Eye (tissue), 1 donor: ENCODE data around the gene FAM47E.
"Not testable (repeated sequence)": the region's sequence is repeated elsewhere in the genome, so short reads cannot be mapped to it uniquely, and the experiment has no call there.

Experiments used
- DNase-seq: peaks from one replicate; pipeline ENCODE4 v3.0.0-alpha.2; 2015

Gene FAM47E

GRCh38 chr4:76271248-76271647, 19.7 kb downstream of the FAM47E start:
- DNase-seq: no peak

GRCh38 chr4:76272073-76272472, 20.6 kb downstream of the FAM47E start:
- DNase-seq: no peak

DNA sequence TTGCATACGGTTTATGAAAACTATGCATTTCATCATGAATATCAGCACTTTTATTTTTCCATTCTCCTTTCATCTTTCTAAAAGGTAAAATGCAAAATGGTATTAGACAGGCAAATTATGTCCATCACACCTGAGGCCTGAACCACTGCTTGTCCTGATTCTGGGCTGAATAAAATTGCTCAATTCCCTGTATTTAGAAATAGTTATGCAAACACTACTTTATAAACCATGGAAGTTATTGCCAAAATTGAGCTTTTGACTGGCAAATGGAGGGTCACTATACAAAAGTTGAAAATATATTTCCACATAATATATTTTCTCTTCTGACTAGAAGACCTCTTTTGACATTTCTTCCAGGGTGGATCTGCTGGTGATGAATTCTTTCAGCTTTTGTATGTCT, 21.1 kb downstream of the FAM47E start:
- DNase-seq: no peak

GRCh38 chr4:76272999-76273398, 21.5 kb downstream of the FAM47E start:
- no peak for DNase-seq

- no peak for DNase-seq
These were observed 24.1 kb downstream of the FAM47E start for GRCh38 chr4:76275486-76276124.

DNA sequence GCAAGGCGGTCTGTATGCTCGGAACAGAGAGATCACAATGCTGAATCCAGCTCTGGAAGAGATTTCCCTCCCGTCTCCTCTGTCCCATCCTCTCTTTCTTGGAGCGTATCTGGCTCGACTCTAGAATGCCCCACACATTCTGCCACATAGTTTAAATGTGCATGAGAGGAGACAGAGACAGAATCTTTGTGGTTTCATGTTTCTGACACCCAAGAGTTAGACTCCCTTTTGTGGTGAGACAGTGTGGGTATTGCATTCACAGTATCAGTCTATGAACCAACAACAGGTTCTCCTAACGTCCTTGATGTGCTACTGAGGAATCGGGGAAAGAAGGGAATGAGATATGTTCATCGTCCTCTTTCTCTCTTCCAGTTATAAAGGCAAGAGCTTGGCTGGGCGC, 25.3 kb downstream of the FAM47E start:
- no peak for DNase-seq

DNA sequence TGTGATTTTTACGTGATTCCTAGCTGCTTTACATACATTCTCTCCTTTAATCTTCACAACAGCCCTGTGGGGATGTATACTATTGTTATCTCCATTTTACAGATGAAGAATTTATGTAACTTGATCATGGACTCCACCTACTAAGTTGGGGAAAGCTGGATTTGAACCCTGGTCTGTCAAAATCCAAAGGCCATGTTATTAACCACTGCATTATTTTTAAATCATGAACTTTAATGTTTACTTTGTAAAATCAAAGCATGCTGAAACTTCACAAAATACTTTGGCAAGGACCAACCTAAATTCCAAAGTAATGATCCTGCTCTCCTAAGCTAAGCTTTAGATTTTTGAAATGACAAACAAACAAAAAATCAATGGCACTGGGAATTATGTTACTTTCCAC, 26.1 kb downstream of the FAM47E start:
- DNase-seq: no peak

- no peak for DNase-seq
These were observed 27.1 kb downstream of the FAM47E start for GRCh38 chr4:76278583-76278982.

- DNase-seq: no peak
These were observed 27.9 kb downstream of the FAM47E start for GRCh38 chr4:76279462-76279861.

DNA sequence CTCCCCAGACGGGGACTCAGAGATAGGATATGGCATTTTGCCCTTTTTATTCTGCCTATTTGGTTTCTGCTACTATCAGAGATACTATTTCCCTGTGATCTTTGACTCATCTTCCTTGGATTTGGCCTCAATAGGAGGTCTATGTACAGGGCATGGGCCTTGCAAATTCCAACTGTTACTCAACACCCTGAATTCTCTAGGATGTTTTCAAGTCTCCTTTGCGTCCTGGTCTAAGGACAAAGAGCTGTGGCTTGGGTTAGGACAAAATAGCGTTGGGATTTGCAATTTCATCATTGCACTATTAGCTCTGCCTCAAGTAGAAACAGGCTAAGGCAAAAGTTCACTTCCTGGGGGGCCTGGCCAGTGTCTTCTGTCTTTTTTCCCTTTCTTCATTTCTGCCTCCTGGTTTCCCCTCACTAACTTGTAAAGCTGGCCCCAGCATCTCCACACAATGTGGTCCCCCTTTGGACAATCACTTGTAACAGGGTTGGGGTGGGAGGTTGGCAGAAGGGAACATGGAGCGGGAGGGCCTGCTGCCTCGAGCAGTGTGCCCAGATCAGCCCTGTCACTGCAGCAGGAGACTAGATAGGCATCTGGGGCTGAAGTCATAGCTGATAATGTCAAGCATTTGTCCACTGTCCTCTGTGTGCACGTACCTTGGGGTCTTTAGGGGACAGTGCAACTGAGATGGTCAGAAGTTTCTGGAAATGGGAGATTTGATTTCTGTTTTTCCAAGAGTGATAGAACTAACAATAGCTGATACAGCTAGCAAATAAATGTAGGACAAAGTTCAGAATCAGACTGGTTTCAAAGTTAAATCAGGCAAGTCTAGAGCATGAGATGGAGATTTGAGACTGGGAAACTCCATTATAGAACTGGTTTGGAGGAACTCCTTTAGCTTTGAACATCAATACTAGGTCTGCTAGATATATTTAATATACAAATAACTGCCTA, 29.2 kb downstream of the FAM47E start:
- DNase-seq: no peak

- DNase-seq: not testable (repeated sequence)
These were observed 30.1 kb downstream of the FAM47E start for GRCh38 chr4:76281594-76281993.

DNA sequence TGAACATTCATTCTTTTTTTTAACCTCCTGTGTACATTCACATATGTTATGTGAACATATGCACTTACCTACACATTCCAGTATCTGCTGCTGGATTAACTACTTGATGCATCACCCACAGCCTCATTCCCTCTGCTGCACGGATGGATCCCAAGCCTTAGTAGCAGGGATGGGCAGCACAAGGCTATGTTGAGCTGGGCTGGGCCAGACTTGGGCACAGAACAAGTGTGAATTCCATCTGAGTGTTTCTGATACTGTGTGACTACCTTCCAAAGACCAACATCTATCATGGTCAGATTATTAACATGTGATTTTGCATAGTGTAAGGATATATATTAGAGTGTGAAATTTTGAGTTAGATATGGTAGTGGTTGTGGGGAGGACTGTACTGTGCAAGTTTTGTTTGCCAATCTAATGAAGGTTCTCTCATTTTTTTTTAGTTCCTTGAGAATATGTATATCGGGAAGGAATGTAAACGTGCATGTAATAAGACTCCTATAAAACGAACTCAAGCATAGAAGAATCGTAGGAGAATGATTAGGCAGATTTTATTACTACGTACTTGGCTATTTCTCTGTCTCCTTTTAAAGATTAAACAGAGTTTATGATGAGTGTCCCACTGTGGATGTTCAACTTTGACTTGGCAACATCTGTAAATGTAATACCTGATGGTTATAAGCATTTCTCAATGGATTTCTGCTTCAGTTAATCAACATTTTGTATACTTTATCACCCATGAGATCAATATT, 31.6 kb downstream of the FAM47E start:
- no peak for DNase-seq

- no peak for DNase-seq
These were observed 32.4 kb downstream of the FAM47E start for GRCh38 chr4:76283900-76284299.

DNA sequence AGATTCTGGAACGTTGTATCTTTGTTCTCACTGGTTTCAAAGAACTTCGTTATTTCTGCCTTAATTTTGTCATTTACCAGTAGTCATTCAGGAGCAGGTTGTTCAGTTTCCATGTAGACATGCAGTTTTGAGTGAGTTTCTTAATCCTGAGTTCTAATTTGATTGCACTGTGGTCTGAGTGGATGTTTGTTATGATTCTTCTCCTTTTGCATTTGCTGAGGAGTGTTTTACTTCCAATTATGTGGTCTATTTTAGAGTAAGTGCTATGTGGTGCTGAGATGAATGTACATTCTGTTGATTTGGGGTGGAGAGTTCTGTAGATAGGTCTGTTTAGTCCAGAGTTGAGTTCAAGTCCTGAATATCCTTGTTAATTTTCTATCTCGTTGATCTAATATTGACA, 36.3 kb downstream of the FAM47E start:
- not testable (repeated sequence) for DNase-seq

GRCh38 chr4:76292730-76293129, 41.2 kb downstream of the FAM47E start:
- DNase-seq: no peak

GRCh38 chr4:76293772-76294171, 42.3 kb downstream of the FAM47E start:
- DNase-seq: no peak

DNA sequence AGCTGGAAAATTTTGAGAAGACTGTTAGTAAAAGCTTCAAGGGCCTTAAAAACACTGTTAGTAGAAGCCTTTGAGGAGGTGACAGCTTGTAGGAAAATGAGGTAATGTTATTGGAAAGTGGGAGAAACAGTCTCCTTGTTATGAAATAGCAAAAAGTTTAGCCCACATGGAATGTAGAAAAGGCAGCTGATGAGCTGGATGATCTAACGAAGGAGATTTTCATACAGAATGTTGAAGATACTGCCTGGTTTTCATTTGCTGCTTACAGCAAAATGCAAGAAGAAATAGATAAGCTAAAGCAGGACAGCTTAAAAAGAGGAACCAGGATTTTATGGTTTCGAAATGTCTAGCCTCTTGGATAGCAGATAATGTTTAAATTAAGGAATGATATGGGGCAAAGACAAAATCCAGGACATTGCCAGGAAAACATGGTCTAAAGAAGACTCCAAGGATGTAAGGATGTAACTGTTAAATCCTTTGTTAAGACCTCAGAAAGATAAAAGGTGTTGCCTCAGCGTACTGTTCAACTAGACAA, 44.8 kb downstream of the FAM47E start:
- no peak for DNase-seq

GRCh38 chr4:76298227-76298626, 46.7 kb downstream of the FAM47E start:
- DNase-seq: no peak

GRCh38 chr4:76300012-76300411, 48.5 kb downstream of the FAM47E start:
- DNase-seq: no peak

- no peak for DNase-seq
These were observed 49.7 kb downstream of the FAM47E start for GRCh38 chr4:76301068-76301774.

GRCh38 chr4:76301775-76302162, 50.2 kb downstream of the FAM47E start:
- no peak for DNase-seq

GRCh38 chr4:76302826-76303438, 51.4 kb downstream of the FAM47E start:
- no peak for DNase-seq
